GM04503 (cell line): ENCODE data around the gene SLIT3.

ENCODE experiments used
- DNase-seq: peaks from one replicate; pipeline ENCODE4 v3.0.0-alpha.2; 2012; ENCODE audit warnings: low read depth

Gene SLIT3

GRCh38 chr5:169104937-169105494 is 195.9 kb downstream of the SLIT3 start:
- no peak for DNase-seq

GRCh38 chr5:169103586-169104181 is 197.3 kb downstream of the SLIT3 start:
- DNase-seq = no peak

- DNase-seq = no peak
Measured at GRCh38 chr5:169101966-169102365, 199.0 kb downstream of the SLIT3 start.

GRCh38 chr5:169100735-169101075 is 200.2 kb downstream of the SLIT3 start:
- peak; percentile 77 for DNase-seq

GRCh38 chr5:169099801-169100734 is 200.9 kb downstream of the SLIT3 start:
- no peak for DNase-seq

GRCh38 chr5:169098331-169099121 is 202.4 kb downstream of the SLIT3 start:
- DNase-seq = no peak

- no peak for DNase-seq
Measured at GRCh38 chr5:169097374-169098326, 203.3 kb downstream of the SLIT3 start.

GRCh38 chr5:169095976-169096375 is 205.0 kb downstream of the SLIT3 start:
- DNase-seq = no peak

GRCh38 chr5:169095410-169095960 is 205.5 kb downstream of the SLIT3 start:
- no peak for DNase-seq

- DNase-seq = peak; percentile 74
Measured at GRCh38 chr5:169094586-169095409, 206.1 kb downstream of the SLIT3 start.

- no peak for DNase-seq
Measured at GRCh38 chr5:169091396-169091980, 209.5 kb downstream of the SLIT3 start.

GRCh38 chr5:169089343-169089742 is 211.6 kb downstream of the SLIT3 start:
- DNase-seq = no peak

GRCh38 chr5:169088028-169088725 is 212.8 kb downstream of the SLIT3 start:
- DNase-seq = no peak

- DNase-seq = no peak
Measured at GRCh38 chr5:169085636-169086035, 215.3 kb downstream of the SLIT3 start.

GRCh38 chr5:169085212-169085611 is 215.7 kb downstream of the SLIT3 start:
- no peak for DNase-seq

GRCh38 chr5:169084775-169085174 is 216.2 kb downstream of the SLIT3 start:
- no peak for DNase-seq

GRCh38 chr5:169083394-169084018 is 217.4 kb downstream of the SLIT3 start:
- no peak for DNase-seq

GRCh38 chr5:169081000-169081724 is 219.8 kb downstream of the SLIT3 start:
- DNase-seq = no peak
